HT-29 (cell line): ENCODE data around the gene ADAT2. TPM values are rescaled to one million over a fixed set of nuclear protein-coding genes. Genes with fewer than 3 reads are reported as not detected.
A peak's percentile ranks its signal among the peaks of the same experiment; 100 is the strongest.
"Not testable (repeated sequence)": the region's sequence is repeated elsewhere in the genome, so short reads cannot be mapped to it uniquely, and the experiment has no call there.

Source experiments
- DNase-seq: peaks from one replicate; pipeline ENCODE4 v3.0.0-alpha.2; 2015; ENCODE audit warnings: low spot score
- total RNA-seq: library from RNA; depleted of rRNA; stranded (reverse); fragments of >200 nt; shearing (Covaris generic); gene quantifications from 2 replicates; pipeline ENCODE4 v1.2.3, GENCODE V29; 2014; rRNA removed

Gene ADAT2
- total RNA-seq, result 4.1 and 4.2 TPM in 2 replicates

DNA sequence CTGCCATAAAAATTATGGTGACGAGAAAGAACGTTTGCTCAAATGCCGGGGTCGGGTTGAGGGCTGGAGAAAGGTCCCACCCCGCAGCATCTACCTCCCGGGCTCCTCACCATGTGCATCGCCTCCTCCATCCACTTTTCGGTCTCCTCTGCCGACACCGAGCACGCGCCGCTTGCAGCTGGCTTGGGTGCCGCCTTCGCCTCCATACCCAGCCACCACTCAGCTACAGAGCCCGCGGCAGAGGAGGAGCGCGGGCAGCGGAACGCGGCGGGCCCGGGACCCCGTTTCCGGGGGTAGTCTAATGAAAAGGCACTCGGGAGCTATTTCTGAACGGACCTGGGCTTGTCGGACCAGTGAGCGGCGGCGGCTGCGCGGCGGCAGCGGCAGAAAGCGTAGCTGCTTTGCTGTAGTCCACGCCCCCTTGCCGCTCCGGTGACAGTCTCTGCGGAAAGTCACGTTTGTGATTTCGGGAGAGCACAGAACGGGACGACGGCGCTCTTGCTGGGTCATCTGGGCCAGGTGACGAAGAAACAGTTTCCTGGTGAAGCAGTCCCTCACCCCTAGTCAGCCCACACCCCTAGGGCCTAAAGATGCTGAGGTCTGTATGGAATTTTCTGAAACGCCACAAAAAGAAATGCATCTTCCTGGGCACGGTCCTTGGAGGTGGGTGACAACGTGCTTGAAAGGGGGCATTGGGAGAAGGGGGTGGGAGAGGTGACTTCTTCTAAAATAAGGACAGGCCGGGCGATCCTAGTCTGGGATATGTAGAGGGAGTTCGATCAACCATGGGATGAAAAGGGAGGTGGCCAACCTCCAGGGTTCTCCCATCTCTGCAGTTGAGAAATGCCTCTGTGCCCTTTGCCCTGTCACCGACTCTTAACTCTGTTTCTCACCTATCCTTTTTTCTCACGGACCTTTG lies at the start of gene ADAT2, which contains the start of gene PEX3:
ADAT2 (minus strand) TSS at position 243 of the 919 bp plus-strand sequence; CDS start at position 206, 37 bp downstream.
PEX3 (plus strand) TSS at position 353 of the 919 bp plus-strand sequence; CDS start at position 591, 238 bp downstream.
- peak; percentile 91 for DNase-seq

DNA sequence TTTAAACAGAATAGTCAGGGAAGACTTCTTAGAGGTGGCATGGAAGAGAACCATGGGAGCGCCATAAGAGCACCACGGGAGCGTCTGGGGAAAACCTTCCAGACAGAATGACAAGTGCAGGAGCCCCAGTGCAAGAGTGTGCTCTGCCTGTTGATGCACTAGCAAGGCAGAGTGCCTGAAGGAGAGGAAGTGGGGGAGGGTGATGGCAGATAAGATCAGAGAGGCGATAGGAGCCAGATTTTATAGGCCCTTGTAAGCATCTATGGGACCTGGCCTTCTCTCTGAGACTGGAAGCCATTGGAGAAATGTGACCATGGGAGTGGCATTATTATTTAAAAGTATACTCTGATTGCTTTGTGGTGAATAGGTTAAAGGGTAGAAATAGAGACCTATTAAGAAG lies 47.9 kb upstream of the ADAT2 start:
- no peak for DNase-seq

- no peak for DNase-seq
Observed at GRCh38 chr6:143496974-143497373, 46.5 kb upstream of the ADAT2 start.

GRCh38 chr6:143490775-143491174 lies 40.3 kb upstream of the ADAT2 start:
- no peak for DNase-seq

GRCh38 chr6:143490244-143490643 lies 39.7 kb upstream of the ADAT2 start:
- no peak for DNase-seq

DNA sequence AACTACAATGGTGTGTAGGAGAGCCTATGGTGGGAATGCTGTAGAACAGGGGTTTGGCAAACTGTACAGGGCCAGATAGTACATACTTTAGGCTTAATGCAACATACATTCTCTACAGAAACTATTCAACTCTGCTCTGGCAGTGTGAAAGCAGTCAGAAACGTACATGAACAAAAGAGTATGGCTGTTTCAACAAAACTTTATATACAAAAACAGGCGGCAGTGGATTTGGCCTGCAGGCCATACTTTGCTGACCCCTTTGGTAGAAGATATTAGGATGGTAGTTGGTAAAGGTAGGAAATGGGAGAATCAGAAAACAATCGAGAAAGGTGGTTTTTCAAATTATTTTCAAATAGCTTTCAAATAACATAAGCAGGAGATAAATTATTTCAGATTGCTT lies 36.3 kb upstream of the ADAT2 start:
- no peak for DNase-seq

DNA sequence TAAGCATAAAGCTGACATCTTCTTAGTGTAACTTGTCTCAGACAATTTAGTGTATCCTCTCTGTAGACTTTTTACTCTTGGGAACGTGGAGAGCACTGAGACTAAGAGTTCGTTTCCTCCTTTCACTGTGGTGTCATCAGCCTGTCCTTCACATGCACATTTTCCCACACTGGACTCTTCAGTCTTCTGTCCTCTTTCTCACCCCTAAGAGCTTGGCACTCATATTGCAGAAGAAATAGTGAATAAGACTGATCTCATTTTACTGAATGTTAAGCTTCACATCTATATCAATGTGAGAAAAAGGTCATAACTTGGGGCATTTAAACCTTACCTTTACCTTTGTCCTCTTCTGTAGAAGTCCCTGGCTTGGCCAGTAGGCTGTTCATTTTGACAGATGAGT lies 35.5 kb upstream of the ADAT2 start:
- no peak for DNase-seq

DNA sequence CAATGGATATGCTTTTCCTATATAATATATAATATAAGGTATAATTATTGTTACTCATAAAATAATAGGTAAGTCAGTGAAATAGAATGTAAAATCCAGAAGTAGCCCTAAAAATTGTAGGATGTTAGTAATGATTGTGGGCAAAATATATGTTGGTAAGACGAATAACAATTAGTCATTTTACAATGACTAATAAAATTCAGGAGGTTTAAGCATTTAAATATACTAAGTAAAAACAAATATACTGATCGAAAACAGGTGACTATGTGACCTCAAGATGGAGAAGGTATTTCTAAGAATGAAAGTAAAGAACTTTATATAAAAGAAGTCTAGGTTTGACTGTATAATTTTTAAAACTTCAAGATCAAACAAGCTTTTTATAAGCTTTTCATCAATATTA lies 32.1 kb upstream of the ADAT2 start:
- no peak for DNase-seq

GRCh38 chr6:143478479-143479062 lies 28.1 kb upstream of the ADAT2 start:
- no peak for DNase-seq

- no peak for DNase-seq
Observed at GRCh38 chr6:143476545-143476944, 26.1 kb upstream of the ADAT2 start.

DNA sequence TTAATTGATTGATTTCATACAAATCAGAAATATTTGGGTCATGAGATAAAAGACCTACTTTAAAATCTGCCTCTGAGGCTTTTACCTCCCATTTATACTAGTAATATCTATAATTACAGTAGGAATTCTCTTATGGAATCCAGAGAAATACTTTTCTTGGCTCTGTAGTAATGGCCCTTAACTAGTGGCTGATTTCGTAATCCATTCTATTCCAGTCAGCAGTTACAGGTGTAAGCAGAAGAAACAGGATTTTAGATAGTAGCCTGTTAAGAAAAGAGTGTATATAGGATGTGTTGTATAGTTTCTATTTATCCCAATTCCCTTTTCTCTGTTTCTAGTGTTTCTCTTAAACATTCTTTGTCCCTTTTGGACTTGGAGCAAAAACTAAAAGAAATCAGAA lies 21.3 kb upstream of the ADAT2 start:
- DNase-seq, result no peak

GRCh38 chr6:143468823-143469222 lies 18.3 kb upstream of the ADAT2 start:
- DNase-seq, result not testable (repeated sequence)

- DNase-seq, result no peak
Observed at GRCh38 chr6:143468026-143468425, 17.5 kb upstream of the ADAT2 start.

DNA sequence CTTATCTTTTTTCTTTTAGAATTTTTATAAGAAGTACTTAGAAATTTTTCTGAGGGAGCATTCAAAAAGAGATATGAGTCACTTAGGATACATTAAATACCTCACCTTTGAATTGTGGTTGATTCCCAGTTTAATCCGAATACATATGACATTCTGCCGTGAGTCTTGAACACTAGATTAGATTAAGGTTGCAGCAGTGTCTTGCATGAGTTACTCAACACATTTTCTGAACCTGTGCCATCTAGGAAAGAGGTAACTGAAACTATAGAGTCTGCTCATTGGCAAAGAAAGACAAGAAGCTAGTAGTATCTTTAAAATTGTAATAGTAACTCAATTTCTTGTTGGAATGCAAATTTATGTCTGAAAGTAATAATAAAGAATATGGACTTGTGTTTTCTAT lies 15.1 kb upstream of the ADAT2 start:
- DNase-seq, result no peak

DNA sequence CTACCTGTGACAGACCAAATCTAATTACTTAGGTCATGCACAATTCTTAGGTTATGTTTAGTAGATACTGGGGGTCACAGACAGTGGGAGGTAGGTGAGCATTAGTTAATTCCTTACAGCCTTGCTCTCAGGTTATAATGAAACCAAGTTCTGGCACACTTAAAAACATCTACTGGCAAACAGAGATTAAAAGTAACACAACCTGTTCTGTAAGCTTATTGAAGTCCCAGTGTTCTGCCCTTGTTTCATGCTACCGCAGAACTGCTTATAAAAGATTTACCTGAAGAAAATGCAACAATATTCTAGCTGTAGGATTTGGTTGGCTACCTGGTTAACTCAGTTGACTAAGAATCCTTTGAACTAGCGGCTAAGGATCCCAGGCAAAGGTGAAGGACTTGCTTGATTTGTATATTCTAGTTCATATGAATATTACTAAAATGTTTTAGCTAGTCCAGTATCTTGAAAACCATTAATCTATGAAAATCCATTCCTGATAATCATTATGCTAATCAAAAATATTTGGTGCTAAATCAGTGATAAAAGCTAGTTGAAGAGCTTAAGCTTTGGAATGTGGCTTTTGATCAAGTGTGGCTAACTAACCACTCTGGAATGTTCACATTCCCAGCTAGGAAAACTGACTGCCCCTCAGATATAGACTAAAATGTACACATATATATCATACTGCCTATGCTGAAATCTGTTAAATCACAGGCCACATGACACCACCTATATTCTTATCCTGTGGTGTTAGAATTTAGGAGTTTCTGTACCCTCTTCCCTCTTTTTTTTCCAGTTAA lies 7.3 kb upstream of the ADAT2 start:
- peak; percentile 48 for DNase-seq

DNA sequence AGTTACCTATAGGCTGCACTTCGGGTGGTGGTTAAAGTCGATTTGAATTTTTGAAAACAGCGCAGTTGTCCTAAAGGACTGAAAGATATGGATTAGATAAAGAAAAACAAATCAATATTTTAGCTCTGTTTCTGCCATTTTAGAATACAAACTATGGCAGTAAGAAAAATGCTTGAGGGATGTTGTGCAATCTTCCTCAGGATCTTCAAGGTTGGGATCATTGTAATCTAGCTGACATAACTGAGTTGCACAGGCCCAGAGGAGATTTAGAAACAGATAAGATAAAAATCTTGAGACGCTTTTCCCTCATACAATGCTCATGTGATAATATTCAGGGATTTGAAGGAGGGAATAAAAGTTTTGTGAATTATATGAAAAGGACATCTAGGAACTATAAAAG lies 1.0 kb upstream of the ADAT2 start:
- no peak for DNase-seq

- DNase-seq, result peak; percentile 59
Observed at GRCh38 chr6:143449714-143450452, 612 bp downstream of the ADAT2 start.

- no peak for DNase-seq
Observed at GRCh38 chr6:143449082-143449713, 1.3 kb downstream of the ADAT2 start.

GRCh38 chr6:143447865-143448264 lies 2.6 kb downstream of the ADAT2 start:
- DNase-seq, result not testable (repeated sequence)

DNA sequence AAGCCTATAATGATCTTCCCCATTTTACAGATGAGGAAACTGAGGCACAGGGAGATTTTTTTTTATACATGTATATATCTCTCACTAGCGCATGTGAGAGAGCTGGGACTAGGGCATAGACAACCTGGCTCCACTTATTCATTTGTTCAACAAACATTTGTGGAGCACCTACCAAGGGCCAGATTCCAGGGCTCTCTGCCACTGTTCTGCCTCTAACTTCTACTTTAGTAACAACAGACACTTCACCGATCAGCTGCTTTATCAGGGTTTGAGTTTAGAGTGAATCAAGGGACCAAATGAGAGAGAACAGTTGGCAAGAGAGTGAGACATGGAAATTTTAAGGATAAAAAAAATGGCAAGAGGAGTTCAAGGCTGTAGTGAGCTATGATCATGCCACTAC lies 7.4 kb downstream of the ADAT2 start:
- DNase-seq, result no peak
